HepG2 (cell line): ENCODE measurements around the gene AKIRIN1.

ENCODE experiments used
- DNMT1 ChIP-seq: sonication (generic); formaldehyde crosslinking; IDR thresholded peaks from 2 replicates; pipeline ENCODE4 v1.5.1; 2020; ENCODE audit warnings: mild to moderate bottlenecking, missing genetic modification reagents
- GTF3A ChIP-seq: sonication (generic); formaldehyde crosslinking; conservative IDR thresholded peaks from 2 replicates; pipeline ENCODE4 v1.4.0; 2020; ENCODE audit warnings: mild to moderate bottlenecking, missing genetic modification reagents
- HMGA1 ChIP-seq: sonication (generic); formaldehyde crosslinking; conservative IDR thresholded peaks from 2 replicates; pipeline ENCODE4 v1.4.0; 2020; ENCODE audit warnings: missing genetic modification reagents
- NBN ChIP-seq: fragments of 450-650 bp; conservative IDR thresholded peaks from 2 replicates; pipeline ENCODE4 v1.6.1; 2017
- NPAS2 ChIP-seq: sonication (generic); formaldehyde crosslinking; IDR thresholded peaks from 2 replicates; pipeline ENCODE4 v1.8.0; 2022; ENCODE audit warnings: mild to moderate bottlenecking, missing genetic modification reagents, borderline replicate concordance
- RXRA ChIP-seq: sonication (generic); formaldehyde crosslinking; IDR thresholded peaks from 2 replicates; pipeline ENCODE4 v1.5.1; 2020; ENCODE audit warnings: missing genetic modification reagents
- SALL2 ChIP-seq: sonication (generic); formaldehyde crosslinking; IDR thresholded peaks from 2 replicates; pipeline ENCODE4 v1.8.1; 2023; ENCODE audit warnings: mild to moderate bottlenecking, missing genetic modification reagents, inconsistent platforms
- SIX1 ChIP-seq: sonication (generic); formaldehyde crosslinking; IDR thresholded peaks from 2 replicates; pipeline ENCODE4 v1.4.0; 2020; ENCODE audit warnings: missing genetic modification reagents, borderline replicate concordance
- TAF15 ChIP-seq: fragments of 200-400 bp; formaldehyde crosslinking; IDR thresholded peaks from one replicate; pipeline ENCODE4 v1.6.1; 2018; ENCODE audit warnings: mild to moderate bottlenecking, low read depth, low read length; ENCODE audit not compliant: poor library complexity, severe bottlenecking
- ZFP37 ChIP-seq: sonication (generic); formaldehyde crosslinking; IDR thresholded peaks from 2 replicates; pipeline ENCODE4 v1.4.0; 2020; ENCODE audit warnings: missing genetic modification reagents, borderline replicate concordance
- ZKSCAN8 ChIP-seq: IDR thresholded peaks from 2 replicates; pipeline ENCODE4 v1.6.1; 2016; ENCODE audit warnings: borderline replicate concordance, missing genetic modification reagents, missing compliant biosample characterization
- TF ChIP-seq, protein P1 (sequence below): sonication (generic); formaldehyde crosslinking; IDR thresholded peaks from 2 replicates; pipeline ENCODE4 v1.4.0; 2020; ENCODE audit warnings: missing genetic modification reagents
- TF ChIP-seq, protein P2 (sequence below): sonication (generic); formaldehyde crosslinking; IDR thresholded peaks from 2 replicates; pipeline ENCODE4 v1.5.0; 2020; ENCODE audit warnings: mild to moderate bottlenecking, missing genetic modification reagents, moderate library complexity
- TF ChIP-seq, protein P3 (sequence below): sonication (generic); formaldehyde crosslinking; IDR thresholded peaks from 2 replicates; pipeline ENCODE4 v1.8.1; 2023; ENCODE audit warnings: missing genetic modification reagents, inconsistent platforms, borderline replicate concordance

DNA sequence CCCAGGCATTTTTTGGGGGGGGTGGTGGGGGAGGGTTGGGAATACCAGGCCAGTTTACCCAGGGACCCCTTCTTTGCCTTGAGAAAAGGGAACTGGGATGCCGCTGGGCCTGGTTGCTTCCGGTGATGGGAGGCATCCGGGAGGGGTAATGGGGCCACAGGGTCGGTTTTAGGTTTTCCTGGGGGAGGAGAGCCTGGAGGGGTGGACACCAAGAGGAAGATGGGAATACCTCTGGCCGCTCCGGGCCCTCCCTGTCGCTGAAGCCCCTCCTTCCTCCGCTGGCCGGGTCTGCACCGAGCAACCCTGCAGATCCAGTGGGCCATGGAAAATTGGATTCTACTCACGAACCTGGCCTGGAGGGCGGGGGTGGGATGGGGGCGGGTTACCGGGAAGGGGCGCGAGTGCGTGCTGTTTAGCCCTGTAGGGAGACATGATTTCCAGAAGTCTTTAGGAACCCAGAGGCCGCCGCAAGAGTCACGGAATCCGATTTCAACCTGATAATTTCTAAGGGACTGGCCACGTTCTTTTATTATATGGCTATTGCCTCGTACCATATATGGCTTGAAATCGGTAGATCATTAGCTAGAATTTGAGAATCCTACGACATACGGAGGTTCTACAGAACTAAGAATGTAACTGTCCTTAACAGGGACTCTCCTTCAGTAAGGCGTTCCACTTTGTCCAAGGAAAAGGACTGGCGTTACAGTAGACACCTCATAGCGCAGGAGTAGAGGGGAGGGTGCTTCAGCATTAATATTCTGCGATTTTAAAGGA is 749 bp downstream of the AKIRIN1 start:
- TF ChIP-seq ZFP37 (CRISPR knock-in tag) (no peak), DNMT1 (CRISPR knock-in tag) (no peak), NBN (no peak), SALL2 (CRISPR knock-in tag) (no peak), ZKSCAN8 (CRISPR knock-in tag) (no peak), HMGA1 (CRISPR knock-in tag) (no peak), GTF3A (no peak), TAF15 (no peak), NPAS2 (CRISPR knock-in tag) (no peak), RXRA (no peak), SIX1 (CRISPR knock-in tag) (no peak)
- TF ChIP-seq, protein P1, sequence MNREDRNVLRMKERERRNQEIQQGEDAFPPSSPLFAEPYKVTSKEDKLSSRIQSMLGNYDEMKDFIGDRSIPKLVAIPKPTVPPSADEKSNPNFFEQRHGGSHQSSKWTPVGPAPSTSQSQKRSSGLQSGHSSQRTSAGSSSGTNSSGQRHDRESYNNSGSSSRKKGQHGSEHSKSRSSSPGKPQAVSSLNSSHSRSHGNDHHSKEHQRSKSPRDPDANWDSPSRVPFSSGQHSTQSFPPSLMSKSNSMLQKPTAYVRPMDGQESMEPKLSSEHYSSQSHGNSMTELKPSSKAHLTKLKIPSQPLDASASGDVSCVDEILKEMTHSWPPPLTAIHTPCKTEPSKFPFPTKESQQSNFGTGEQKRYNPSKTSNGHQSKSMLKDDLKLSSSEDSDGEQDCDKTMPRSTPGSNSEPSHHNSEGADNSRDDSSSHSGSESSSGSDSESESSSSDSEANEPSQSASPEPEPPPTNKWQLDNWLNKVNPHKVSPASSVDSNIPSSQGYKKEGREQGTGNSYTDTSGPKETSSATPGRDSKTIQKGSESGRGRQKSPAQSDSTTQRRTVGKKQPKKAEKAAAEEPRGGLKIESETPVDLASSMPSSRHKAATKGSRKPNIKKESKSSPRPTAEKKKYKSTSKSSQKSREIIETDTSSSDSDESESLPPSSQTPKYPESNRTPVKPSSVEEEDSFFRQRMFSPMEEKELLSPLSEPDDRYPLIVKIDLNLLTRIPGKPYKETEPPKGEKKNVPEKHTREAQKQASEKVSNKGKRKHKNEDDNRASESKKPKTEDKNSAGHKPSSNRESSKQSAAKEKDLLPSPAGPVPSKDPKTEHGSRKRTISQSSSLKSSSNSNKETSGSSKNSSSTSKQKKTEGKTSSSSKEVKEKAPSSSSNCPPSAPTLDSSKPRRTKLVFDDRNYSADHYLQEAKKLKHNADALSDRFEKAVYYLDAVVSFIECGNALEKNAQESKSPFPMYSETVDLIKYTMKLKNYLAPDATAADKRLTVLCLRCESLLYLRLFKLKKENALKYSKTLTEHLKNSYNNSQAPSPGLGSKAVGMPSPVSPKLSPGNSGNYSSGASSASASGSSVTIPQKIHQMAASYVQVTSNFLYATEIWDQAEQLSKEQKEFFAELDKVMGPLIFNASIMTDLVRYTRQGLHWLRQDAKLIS (CRISPR knock-in tag): no peak; the same call in 1 of the 2 replicates
- TF ChIP-seq, protein P2, sequence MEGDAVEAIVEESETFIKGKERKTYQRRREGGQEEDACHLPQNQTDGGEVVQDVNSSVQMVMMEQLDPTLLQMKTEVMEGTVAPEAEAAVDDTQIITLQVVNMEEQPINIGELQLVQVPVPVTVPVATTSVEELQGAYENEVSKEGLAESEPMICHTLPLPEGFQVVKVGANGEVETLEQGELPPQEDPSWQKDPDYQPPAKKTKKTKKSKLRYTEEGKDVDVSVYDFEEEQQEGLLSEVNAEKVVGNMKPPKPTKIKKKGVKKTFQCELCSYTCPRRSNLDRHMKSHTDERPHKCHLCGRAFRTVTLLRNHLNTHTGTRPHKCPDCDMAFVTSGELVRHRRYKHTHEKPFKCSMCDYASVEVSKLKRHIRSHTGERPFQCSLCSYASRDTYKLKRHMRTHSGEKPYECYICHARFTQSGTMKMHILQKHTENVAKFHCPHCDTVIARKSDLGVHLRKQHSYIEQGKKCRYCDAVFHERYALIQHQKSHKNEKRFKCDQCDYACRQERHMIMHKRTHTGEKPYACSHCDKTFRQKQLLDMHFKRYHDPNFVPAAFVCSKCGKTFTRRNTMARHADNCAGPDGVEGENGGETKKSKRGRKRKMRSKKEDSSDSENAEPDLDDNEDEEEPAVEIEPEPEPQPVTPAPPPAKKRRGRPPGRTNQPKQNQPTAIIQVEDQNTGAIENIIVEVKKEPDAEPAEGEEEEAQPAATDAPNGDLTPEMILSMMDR (CRISPR knock-in tag): no peak
- TF ChIP-seq, protein P3, sequence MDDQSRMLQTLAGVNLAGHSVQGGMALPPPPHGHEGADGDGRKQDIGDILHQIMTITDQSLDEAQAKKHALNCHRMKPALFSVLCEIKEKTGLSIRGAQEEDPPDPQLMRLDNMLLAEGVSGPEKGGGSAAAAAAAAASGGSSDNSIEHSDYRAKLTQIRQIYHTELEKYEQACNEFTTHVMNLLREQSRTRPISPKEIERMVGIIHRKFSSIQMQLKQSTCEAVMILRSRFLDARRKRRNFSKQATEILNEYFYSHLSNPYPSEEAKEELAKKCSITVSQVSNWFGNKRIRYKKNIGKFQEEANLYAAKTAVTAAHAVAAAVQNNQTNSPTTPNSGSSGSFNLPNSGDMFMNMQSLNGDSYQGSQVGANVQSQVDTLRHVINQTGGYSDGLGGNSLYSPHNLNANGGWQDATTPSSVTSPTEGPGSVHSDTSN (CRISPR knock-in tag): no peak
